Measurements from ENCODE around the gene CCNJL.

- no peak for TF ChIP-seq CTCF (IDR thresholded peaks at IDR 0.05)
- TF ChIP-seq EZH2 (IDR thresholded peaks at IDR 0.05; ENCODE audit: borderline replicate concordance, insufficient read depth, low read depth, low read length, poor library complexity, severe bottlenecking) = no peak
Measured at GRCh38 chr5:160359816-160360215, 47.5 kb upstream of the CCNJL start.

All from B cell (primary cell).